CD4-positive, alpha-beta T cell treated with Interleukin-17A for 4 hours (primary cell): Measurements from ENCODE around the gene RPTOR.
A peak's percentile ranks its signal among the peaks of the same experiment; 100 is the strongest.

Source experiments
- DNase-seq: peaks from one replicate; pipeline ENCODE4 v3.0.0-alpha.2; 2020; ENCODE audit warnings: mixed read lengths

Gene RPTOR

DNA sequence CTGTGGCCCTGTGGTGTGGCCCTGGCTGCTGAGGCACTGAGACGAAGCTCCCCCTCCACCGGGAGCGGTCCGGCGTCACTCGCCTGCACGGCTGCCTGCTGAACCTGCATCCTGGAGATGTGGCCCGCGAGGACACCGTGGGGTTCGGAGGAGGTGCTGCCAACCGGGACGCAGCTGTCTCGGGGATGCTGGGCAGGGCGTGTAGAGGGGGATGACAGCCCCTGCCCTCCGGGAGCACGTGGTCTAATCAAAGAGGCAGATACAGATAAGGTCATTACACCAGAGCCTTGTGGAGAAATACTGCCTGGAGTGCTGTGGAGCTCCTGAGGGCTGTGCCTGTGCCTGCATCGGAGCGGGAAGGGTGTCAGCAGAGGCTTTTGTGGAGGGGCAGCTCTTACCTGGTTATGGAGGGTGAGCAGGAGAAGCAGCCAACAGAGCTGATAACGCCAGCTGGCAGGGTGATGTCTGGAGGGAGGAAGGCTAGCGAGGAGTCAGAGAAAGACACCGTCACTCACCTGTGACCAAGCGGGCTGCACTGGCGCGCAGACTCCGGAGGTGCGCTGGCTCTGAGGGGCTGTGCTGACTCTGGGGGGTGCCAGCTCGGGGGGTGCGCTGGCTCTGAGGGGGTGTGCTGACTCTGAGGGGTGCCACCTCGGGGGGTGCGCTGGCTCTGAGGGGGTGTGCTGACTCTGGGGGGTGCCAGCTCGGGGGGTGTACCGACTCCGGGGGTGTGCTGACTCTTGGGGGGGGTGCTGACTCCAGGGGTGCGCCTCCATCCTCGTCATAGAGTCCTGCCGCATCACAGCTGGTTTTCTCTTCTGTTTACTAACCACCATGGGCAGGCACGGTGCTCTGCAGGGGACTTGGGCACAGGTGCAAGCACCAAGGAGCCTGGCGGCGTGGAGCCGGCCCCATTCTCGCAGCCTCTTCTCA, 342.3 kb downstream of the RPTOR start:
- no peak for DNase-seq

DNA sequence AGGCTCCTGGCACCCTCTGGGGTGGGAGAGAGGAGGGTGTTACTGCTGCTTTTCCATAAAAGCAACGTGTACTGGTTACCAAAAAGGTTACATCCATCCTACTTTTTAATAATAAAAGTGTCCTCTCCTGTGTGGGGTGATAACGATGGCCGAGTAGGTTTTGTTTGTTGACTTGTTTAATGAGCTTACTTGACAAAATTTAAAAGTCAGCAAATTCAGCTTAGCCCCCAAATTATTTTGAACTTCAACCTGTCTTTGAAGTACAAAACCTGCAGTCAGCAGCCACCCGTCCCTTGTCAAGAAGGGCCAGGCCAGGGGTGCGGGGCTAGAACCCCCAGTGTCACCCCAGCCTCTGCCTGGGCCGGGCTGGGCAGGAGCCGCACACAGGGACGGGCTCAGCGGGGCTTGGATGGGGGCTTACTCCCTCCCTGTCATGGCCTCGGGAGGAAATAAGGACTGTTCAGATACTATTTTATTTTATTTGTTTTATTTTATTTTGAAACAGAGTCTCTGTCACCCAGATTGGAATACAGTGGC, 343.1 kb downstream of the RPTOR start:
- no peak for DNase-seq

DNA sequence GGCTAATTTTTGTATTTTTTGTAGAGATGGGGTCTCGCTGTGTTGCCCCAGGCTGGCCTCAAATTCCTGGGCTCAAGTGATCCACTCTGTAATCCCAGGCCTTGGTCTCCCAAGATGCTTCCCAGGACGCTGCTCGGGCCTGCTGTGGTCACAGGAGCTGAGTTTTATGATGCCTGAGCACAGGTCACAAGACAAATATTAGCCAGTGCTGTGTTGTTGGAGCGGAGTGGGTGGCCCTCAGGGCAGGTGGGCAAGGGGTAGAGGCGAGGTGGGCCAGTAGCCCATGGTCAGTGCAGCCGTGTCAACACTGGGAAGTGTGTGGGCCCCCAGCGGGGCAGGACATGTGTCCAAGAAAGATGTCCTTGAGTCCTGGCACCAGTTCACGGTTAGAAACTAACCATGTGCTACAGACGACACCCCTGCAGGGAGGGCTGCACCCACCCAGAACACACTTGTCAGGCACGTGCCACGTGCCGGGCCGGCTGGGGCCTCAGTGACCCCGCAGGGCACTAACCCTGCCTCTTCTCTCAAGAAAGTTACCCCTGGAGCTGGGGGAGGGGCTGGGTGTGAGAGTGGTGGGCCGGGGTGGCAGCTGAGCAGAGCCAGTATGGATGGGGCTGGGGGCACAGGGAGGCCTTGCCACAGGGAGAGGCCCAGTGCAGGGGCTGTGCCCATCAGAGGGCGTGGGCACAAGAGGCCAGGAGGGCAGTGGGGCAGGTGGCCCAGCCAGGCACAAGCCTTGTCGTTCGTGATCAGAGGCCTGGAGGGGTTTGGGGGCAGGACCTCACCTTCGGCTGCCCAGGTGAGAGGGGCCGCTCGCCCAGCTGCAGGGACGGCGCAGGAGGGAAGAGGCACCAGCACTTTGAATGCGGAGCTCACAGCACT, 343.9 kb downstream of the RPTOR start:
- DNase-seq = no peak

DNA sequence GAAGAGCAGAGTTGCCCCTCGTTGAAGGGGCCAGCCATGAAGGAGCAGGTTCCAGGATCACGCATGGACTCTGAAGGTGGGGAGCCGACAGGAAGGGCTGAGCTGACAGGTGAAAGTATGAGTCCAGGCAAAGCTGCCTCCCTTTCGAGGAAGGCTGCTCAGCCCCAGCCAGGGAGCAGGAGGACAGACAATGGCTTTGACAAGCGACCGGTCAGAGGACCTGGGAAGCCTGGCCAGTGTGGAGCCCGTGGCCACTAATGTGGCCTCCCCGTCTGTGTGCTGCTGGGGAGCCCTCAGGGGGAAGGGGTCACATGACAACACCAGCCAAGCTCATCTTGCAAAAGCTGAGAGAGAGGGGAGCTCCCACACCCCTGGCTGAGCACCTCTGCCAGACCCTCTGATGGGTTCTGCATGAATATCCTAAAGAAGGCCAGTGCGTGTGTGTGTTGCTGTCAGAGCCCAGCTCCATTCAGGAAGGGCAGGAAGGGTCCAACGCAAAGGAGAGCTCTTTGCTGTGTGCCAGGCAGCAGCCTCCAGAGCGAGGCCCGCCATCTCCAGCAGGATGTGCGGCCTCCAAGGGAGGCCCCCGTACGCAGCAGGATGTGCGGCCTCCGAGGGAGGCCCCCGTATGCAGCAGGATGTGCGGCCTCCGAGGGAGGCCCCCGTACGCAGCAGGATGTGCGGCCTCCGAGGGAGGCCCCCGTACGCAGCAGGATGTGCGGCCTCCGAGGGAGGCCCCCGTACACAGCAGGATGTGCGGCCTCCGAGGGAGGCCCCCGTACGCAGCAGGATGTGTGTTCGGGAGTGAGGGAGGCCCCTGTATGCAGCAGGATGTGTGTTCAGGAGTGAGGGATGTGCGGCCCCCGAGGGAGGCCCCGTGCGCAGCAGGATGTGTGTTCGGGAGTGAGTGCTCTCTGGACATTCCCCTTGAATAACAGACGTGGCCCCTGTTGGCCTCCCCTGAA, 344.9 kb downstream of the RPTOR start:
- DNase-seq = peak; percentile 33

DNA sequence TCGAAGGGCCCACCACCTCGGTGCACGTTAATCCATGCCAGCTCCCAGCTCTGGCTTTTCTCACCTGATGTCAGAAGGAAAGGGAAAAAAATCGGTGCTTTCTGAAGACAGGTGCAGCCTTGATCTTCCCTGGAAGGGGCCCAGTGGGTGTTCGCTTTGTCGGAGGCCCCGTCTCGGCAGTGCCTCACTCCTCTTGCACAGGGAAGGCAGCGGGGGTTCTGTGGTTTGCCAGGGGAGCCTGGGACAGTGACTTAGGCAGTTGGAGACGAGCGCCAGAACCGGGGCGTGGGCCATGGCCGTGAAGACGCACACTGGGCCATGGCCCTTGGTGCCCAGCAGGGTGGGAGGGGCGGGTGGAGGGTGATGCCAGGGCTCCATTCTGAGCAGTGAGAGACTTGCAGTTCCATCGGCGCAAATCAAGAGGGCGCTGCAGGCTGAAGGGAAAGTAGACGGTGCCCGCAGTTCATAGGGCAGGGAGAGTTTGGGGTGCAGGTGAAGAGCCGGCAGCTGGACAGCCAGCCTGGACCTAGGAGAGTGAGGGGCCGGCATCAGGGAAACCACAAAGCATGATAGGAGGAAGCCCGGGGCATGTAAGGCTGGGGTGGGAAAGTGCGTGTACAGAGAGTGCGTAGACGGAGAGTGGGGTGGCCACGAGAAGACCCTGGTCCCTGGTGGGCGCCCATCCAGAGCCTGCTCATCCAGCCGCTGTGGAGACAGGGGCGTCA, 345.7 kb downstream of the RPTOR start:
- peak; percentile 23 for DNase-seq

DNA sequence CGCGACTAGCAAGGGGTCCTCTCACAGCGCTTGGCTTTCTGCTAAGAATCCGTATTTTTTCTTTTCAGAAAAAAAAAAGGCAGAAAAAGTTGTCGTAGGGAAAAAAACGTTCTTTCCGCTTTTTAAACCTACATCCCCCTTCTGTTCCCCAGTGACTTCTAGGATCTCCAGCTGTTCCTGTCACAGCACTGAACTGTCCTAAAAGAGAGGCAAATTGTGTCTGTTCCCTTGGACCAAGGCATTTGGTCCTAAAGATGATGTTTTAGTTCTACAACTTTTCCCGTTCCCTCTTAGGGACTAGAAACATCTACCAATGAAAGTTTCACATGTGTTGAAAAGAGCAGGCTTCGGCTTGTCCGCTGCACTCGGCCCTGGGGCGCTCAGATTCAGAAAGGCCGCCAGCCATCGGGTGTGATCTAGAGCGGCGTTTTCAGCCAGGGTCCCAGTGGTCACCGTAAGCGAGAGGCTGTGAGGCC, 346.3 kb downstream of the RPTOR start:
- DNase-seq = no peak

DNA sequence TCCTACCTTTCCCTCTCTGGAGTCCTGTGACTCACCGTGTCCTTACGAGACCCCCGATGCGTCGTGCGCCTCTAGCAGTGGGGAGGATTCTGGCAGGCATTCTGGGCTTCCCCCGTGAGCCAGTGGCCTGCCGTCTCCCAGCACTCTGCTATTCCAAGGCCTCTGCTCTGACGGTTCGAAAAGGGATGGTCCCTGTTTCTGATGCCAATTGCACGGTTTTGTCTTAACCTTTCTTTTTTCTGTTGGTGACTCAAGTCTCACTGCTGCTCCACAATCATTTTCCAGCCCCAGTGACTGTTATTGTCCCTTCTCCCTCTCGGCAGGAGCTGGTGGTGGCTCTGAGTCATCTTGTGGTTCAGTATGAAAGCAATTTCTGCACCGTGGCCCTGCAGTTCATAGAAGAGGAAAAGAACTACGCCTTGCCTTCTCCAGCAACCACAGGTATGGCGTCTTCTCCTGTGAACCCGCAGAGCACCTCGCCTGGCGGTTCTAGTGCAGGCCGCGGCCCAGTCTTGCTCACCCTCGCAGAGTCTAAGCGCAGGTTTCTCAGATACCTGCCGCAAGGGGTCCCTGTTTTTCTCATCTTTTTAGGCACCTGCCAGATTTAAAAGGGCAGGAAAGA, 346.9 kb downstream of the RPTOR start:
- DNase-seq = peak; percentile 77

DNA sequence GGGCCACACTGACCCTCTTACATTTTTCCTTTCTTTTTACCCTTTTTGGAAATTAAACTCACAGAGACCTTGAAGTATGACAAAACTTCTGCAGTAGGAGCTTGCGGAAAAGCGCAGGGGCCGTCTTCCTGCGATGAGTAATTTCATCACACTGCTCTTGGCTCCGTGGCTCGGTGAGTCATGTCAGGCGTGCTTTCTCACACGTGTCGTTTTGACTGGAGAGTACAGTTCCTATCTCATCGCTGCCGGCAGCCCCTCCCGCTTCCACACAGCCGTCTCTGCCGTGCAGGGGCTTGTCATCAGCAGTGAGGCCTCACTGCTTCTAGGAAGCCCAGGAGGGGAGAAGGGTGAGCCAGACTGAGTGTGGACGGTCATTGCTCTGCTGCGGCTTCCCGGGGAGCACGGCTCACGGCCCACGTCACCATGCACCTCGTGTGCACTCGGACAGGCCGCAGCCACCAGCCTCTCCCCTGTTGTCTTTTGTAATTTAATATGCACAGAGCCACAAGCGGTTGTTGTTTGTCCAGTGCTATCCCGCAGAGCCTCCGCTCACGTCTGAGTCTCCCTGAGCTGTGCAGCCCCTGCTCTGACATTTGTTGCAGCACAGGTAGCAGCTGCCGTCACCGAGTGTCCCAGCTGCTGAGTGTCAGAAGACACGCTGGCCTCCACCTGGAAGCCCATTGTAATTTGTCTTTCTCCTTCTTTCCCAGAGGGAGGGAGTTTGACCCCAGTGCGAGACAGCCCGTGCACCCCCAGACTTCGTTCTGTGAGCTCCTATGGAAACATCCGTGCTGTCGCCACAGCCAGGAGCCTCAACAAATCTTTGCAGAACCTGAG, 347.6 kb downstream of the RPTOR start:
- peak; percentile 87 for DNase-seq

DNA sequence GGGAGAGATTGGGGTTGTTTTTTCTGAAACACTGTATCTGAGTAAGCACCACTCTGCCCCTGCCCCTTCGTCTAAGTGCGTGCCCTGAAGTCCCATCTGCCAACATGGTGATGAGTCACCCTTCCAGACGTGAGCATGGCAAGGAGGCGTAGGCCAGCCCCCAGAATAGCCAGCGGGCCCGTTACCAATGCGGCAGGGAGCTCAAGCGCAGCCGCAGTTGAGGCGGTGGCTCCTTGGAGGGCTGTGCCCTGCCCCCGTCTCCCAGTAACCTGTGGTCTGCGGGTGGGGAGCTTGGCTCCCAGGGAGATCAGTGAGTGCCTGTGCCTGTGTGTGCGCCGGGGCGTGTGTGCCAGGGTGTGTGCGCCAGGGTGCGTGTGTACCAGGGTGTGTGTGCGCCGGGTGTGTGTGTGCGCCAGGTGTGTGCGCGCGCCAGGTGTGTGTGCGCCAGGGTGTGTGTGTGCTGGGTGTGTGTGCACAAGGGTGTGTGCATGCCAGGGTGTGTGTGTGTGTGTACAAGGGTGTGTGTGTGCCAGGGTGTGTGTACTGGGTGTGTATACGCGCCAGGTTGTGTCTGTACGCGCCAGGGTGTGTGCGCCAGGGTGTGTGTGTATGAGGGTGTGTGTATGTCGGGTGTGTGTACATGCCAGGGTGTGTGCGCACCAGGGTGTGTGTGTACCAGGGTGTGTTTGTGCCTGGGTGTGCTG, 348.4 kb downstream of the RPTOR start:
- peak; percentile 63 for DNase-seq

DNA sequence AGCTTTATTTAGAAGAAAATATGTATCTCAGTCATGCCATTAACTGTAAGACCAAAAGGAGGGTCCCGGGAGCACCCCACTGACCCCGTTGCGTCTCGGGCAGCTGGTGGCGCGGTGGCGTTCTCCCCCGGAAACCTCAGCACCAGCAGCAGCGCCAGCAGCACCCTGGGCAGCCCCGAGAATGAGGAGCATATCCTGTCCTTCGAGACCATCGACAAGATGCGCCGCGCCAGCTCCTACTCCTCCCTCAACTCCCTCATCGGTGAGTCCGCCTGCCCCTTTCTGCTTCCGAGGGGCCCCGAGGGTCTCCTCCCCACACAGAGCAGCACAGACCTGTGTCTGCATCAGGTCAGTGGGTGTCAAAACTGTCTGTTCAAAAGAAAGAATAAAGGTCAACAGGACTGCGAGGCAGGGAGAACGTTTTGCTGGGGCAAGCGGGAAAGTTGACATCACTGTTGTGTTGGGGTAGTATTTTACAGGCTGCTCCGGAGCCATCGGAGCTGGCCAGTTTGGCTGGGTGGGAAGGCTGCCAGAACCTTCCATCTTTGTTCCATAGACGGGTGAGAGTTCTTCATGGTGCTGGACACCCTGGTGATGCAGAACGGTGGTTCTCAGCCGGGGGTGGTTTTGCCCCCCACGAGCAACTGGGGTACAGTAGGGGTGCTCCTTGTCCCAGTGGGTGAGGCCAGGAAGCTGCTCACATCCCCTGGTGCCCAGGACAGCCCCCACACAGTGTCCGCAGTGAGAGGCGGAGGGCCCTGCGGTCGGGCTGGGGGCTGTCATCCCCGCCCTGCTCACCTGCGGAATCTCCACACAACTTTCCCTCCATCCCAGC, 349.2 kb downstream of the RPTOR start:
- no peak for DNase-seq

DNA sequence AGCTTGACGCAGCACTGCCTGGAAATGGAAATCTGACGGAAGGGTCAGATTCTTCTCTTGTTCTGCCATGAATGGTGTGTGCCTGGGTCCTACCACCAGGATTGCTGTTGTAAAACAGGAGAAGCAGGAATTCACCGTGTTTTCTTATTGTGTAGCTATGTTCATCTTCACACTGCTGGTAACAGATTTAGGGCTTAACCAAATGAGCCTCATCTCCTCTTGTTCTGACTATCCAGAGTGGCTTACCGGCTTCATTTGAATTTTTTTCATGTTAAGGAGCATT, 349.7 kb downstream of the RPTOR start:
- no peak for DNase-seq

DNA sequence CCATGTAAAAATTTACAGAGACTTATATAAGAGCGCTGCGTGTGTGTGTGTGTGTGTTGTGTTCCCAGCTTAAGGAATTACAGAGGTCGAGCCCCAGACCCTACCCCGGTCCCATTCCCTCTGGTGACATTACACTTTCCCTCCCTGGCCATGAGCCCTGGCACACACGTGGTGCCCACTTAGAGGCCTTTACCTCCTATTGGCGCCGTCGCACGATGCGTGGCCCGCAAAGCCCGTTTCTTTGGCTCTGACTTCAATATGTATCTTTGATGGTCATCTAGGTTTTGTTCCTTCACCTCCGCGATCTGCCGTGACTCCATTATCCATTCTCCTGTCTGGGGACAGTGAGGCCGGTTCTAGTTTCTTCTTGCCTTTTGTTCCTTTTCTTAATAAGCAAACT, 350.1 kb downstream of the RPTOR start:
- no peak for DNase-seq

DNA sequence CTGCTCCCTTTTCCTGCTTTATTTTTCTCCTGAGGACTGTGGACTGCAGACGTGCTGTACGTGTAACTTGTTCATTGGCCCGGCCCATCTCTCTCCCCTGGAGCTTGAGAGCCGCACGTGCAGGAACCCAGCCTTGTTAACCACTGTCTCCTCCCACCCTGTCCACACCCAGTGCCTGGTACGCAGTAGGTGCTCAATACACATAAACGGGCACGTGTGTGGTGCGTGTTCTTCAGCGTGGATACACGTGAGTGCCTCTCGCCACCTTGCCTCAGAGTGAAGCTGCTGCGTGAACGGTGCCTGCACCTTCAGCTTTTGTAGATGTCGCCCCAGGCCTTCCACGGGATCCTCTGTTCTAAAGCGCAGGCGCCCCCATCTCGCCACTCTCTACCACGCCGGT, 350.7 kb downstream of the RPTOR start:
- no peak for DNase-seq

DNA sequence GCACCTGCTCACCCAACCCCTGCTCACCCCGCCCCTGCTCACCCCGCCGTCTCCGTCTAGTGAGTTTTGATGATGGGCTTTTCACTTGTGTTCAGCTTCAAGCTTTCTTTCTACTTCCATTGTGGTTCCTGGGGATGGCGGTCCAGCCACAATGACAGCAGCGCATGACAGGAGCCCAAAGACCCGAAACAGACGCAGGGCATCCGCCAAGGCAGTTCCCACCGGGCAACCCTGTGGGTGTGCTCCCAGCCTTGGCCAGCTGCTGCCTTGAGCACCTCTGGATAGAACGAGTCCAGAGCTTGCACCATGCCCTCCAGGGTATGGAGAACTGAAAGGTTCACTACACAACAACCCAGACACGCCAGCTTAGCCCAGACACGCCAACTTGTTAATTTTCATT, 354.1 kb downstream of the RPTOR start:
- DNase-seq = no peak

DNA sequence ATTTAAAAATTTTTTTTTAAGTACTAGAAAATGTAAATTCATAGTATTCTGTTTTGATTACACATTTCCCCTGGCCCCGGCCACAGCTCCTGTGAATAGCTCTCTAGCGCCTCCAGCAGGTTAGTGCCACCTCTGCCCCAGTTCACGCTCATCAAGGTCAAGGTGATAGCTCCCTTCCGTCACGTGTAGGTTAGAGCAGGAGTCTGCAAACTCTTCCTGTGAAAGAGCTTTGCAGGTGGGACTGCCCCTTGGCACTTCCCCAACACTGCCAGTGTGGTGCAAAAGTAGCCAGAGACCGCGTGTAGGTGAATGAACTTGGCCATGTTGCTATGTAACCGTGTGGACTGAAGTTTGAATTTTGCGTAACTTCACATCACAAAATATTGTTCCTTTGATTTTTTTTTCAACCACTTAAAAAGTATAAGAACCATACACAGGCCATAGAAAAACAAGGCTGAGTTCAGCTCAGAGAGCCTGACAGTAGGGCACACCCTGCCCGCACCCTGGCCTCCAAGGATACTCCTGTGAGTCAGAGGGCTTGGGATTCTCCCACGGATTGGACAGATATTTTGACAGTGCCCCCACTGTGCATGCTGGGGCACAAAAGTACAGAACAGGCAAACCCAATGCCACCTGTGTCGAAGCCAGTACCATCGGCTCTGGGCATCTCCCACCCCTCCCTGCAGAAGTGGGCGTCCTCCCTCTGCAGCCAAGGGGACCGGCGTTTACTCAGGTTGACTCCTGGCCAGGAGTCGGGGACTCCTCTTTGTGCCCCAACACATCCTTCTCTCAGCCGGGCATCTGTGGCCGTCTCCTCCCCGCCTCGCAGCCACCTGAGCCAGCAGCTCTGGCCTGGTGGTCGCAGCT, 355.0 kb downstream of the RPTOR start:
- DNase-seq = peak; percentile 90

DNA sequence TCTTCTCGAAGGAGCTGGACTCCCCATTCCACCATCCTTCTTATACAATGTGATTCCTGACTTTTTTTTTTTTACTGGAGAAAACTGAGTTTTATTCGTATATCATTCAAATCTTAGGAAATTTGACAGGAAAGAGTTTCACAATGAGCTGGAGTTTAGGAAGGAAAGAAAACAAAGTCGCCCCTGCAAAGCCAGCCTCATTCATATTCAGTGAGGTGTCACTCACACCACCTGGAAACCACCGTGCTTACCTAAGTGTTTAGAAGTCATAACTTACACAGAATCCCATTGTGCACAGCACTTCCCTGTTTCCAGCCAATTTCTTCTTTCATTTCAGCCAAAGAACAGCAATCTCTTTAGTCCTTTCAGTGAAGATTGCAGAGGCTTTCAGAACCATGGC, 356.7 kb downstream of the RPTOR start:
- DNase-seq = no peak

DNA sequence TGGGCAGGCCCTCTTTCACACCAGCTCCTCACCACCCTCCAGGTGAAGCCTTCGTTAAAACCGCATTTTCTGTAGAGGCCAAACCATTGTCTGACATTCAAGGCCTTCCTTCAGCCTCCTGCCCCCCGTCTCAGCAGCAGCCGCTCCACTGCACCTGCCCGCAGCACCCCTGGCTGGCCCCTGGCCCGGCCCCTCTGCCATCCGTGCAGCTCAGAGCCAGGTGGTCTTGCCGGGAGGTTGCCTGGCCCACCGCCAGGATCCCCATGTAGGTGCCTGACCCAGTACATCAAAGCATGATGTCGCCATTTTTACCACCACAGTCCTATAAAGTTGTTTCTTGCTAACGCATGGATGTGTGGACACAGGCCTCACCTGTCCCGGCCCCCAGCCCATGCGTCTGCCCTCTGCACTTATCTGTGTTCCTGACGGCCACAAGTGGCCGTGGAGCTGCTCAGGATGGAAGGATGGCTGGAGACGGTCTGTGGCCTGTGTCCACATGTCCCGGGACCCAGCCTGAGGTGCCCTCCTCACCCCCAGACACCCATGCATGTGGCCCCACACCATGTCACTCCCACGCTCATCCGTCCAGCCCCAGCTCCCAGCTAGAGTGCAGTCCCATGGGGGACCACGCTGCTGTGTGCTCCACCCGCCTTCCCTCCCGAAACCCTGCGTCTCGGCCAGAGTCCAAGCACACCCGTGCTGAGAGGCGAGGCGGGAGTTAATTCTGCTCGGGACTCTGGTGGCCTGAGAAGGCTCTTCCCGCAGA, 357.7 kb downstream of the RPTOR start:
- DNase-seq = no peak
